ENCODE measurements around the gene FCGBP. TPM values are rescaled to one million over a fixed set of nuclear protein-coding genes. Genes with fewer than 3 reads are reported as not detected.
"Not testable (repeated sequence)": the region's sequence is repeated elsewhere in the genome, so short reads cannot be mapped to it uniquely, and the experiment has no call there.

Gene FCGBP
- total RNA-seq, 1 donor from 2014 or later: 8.0 TPM

DNA sequence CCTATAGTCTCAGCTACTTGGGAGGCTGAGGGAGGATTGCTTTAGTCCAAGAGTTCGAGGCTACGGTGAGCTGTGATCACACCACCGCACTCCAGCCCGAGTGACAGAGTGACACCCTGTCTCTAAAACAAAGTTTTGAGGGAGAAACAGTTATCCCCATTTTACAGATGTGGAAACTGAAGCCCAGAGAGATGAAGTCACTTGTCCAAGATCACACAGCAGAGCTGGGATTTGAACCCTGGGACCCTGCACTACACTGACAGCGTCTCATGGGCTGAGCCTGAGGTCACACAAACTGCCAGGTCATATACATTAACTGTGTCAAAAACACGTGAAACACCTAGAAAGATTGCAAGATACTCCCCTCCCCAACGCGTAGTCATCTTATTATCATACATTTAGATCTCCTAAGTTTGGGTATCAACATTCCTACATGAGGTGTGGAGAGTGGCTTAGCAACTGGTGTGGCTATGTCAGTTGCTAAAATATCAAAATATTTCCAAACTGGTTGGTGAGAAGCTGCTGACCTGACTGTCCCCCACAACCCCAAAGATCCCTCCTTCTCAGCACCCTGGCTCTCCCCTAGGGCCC, 8.2 kb downstream of the FCGBP start:
- no peak for DNase-seq
- no peak for ATAC-seq (ENCODE audit: poor library complexity)
- intact Hi-C loops (cut with DNase I): no loop called here

DNA sequence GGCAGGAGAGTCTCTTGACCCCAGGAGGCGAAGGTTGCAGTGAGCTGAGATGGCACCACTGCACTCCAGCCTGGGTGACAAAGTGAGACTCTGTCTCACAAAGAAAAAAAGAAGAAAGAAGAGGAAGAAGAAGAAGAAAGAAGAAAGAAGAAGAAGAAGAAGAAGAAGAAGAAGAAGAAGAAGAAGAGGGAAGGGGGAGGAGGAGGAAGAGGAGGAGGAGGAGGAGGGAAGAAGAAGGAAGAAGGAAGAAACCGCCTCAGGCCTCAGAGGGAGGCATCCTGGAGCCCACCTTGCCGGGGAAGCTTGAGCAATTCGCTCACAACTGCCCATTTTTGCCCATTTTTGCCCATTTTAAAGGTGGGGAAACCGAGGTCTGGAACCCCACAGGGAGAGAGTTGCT, 9.5 kb downstream of the FCGBP start:
- intact Hi-C loops (cut with DNase I): no loop called here
- DNase-seq (no peak), ATAC-seq (ENCODE audit: poor library complexity) (no peak)

DNA sequence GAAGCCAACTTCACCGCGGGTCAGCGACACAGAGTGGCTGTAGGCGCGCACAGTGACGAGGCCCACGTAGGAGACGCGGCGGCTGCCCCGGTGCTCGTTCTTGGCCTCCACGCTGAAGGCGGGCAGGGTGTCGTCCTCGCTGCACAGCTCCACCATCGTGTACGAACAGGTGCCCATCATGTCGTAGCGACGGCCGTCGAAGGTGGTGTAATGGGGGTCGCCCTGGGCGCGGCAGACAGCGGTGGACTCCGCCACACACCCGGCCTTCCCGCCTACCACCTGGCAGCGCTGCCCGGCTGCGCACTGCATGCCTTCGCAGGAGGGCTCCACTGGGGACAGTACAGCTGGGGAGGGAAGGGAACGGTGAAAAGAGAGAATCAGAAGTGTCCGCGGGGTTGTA, 10.0 kb downstream of the FCGBP start:
- ATAC-seq (ENCODE audit: poor library complexity): no peak
- DNase-seq: no peak
- intact Hi-C loops (cut with DNase I): no loop called here

DNA sequence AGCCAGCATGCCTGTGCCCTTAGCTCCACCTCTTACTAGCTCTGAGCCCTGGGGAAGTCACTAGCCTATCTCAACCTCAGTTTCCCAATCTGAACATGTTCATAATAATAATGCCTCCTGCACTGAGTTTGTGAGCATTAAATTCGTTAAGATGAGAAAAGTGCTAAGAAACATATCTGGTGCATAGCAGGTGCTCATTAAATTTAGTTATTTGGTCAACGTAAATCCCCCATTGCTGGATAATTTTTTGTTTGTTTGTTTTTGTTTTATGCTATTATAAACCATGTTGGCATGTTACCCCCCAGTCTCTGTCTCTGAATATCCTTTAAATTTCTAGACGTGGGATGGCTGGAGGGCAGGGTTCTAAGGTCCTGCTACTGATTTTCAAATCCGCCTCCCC, 10.6 kb downstream of the FCGBP start:
- intact Hi-C loops (cut with DNase I): no loop called here
- DNase-seq (no peak), ATAC-seq (ENCODE audit: poor library complexity) (no peak)

DNA sequence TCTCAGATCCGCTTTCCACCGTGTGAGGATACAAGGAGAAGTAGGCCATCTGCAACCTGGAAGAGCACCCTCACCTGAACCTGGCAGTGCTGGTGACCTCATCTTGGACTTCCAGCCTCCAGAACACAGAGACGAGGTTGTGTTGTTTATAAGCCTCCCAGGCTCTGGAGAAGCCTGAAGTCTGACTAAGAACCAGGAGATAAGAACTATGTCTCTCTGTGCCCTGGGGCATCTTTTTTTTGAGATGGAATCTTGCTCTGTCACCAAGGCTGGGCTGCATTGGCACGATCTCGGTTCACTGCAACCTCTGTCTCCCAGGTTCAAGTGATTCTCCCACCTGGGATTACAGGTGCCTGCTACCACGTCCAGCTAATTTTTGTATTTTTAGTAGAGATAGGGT, 14.5 kb downstream of the FCGBP start:
- intact Hi-C loops (cut with DNase I): no loop called here
- ATAC-seq (ENCODE audit: poor library complexity): no peak
- DNase-seq: no peak

DNA sequence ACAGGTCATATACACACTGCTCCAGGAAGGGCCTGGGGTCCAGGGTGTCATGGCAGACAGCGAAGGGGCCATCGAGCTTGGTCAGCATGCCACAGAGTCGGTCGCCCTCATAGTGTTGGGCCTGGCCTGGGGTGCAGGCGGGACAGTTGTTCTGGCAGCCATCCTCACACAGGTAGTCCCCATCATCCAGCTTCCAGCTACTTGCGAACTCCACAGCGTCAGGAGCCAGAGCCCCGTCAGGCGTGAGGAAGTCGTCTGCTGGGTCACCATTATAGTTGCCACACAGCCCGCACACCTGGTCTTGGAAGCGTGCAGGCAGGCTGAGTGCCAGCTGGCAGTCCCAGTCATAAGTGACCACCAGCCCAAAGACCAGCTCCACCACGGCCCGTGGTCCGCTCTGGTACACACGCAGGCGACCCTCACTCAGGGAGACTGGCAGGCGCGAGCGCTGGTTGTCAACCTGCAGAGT, 16.2 kb downstream of the FCGBP start:
- ATAC-seq (ENCODE audit: poor library complexity) (no peak), DNase-seq (no peak)
- intact Hi-C loops (cut with DNase I): no loop called here

DNA sequence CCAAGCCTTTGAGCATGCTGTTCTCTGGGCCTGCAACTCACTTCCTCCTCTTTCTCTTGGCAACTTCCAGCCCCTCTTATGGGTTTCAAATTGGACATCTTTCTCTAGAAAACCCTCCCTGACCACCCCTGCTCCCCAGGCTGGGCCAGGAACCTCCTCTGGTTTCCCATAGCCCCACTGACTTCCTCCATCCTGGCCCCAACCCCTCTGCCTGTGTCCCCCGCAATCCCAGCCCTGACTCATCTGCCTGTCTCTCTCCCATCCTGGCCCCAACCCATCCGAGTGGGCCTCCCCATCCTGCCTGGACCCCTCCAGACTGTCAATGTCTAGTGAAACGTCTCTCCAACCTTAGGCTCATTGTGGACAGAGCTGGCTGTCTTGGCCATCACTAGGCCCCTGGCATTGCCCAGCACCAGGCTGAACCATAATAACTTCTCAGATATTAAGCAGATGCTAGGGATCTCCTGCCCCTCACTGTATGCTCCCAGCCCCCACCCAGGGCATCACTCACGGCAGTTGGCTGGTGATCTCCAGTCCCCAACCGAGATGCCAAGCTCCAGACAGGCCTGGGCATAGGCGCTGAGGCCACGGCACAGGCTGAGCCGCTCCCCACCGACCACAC, 16.8 kb downstream of the FCGBP start:
- intact Hi-C loops (cut with DNase I): no loop called here
- ATAC-seq (ENCODE audit: poor library complexity): no peak
- no peak for DNase-seq

DNA sequence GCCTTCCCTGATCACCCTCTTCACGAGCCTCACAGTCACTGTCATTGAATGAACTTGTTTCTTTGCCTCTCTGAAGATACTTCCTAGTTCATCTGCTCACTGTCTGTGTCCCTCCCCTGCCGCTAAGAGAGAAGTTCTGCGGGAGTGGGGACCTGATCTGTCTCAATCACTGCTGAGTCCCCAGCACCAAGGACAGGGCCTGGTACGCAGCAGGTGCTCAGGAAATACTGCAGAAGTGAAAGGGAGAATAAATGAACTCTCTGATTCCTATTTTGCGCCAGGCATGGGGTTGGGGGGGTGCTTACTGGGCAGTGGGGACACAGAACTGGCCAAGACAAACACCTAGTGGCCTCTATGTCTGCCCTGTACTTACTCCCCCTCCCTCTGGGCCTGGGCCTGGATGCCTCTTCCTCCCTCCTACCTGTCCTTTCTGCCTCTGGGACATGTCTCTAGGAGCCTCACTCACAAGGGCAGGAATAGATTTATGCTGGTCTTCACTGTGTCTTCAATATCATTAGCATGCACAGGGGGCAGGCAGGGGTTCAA, 17.5 kb downstream of the FCGBP start:
- intact Hi-C loops (cut with DNase I): no loop called here
- no peak for ATAC-seq (ENCODE audit: poor library complexity)
- no peak for DNase-seq

DNA sequence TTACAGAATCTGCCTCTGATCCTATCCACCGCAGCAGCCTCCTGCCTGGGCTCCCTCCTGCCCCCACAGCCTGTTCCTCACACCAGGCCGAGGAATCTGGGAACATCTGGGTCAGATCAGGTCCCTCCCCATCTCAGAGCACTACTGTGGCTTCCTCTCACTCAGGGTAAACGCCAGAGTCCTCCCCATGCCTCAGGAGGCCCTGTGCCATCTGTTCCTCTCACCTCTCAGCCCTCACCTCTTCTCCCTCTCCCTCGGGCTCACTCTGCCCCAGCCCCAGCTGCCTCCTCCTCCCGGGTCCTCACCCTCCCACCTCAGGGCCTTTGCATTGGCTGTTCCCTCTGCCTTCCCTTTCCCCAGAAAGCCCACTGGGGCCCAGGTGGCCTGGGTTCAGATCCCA, 18.2 kb downstream of the FCGBP start:
- DNase-seq: no peak
- ATAC-seq (ENCODE audit: poor library complexity): no peak
- intact Hi-C loops (cut with DNase I): no loop called here

DNA sequence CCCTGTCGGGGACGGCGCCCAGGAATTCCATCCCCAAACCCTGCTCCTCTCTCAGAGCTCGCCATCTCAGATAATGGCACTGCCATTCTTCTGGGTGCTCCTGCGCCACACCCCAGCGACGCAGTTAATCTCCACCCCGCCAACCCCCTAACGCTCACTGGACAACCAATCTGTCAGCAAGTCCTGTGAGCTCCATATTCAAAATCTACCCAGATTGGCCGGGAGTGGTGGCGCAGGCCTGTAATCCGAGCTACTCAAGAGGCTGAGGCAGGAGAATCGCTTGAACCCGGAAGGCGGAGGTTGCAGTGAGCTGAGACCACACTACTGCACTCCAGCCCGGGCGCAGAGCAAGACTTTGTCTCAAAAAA, 18.6 kb downstream of the FCGBP start:
- ATAC-seq (ENCODE audit: poor library complexity) (no peak), DNase-seq (no peak)
- intact Hi-C loops (cut with DNase I): no loop called here

DNA sequence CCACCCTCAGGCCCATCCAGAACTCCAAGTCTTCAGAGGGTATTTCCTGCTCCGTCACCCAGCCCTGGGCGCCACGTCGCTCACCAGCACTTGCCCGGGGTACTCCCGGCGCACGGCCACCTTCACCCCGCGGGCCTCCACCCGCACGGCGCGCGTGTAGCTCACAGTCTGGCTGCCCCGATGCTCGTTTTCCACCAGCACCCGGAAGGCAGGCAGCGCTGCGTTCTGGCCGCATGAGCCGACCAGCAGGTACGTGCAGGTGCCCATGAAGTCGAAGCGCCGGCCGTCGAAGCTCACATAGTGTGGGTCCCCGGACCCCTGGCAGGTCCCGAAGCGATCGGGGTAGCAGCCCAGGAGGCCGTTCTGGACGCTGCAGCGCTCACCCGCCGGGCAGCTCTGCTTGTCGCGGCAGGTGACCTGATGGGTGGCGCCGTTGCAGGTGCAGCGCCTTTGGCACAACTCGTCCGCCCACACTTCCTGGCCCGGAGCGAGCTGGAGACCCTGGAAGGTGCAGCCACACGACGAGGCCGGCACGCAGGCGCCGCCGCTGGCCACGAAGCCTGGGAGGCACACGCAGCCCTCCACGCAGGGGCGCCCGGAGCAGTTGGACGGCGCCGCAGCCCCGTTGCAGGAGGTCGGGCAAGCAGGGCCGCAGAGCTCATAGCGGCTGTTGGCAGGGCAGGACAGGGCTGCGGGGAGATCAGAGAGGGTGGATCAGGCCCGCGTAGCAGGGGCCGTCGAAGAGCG, 19.2 kb downstream of the FCGBP start:
- DNase-seq: no peak
- ATAC-seq (ENCODE audit: poor library complexity): no peak
- intact Hi-C loops (cut with DNase I): no loop called here

DNA sequence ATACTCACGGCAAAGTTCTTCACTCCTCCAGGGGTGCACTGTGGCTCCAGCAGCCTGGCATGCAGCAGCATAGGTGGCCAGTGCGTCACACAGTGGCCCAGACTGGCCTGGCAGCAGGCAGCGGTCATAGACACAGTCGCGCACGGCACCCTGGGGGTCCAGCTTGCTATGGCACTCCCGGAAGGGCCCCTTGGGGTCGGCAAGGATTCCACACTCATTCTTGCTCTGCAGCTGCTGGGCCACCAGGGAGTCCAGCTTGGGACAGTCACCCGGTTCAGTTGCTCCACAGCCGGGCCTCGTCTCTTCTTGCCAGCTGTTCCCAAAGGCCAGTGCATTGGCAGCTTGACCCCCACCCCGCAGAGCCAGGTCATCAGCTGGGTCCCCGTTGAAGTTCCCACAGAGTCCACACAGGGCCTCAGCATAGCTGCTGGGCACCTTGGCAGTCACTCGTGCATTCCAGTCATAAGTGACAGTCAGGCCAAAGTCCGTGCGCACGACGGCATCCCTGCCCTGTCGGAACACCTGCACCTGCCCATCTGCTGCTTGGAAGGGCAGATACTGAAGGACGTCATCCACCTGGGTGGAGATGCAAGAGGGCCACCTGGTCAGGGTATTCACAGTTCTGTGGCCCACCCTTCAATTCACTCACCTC, 20.6 kb downstream of the FCGBP start:
- intact Hi-C loops (cut with DNase I): no loop called here
- DNase-seq (no peak), ATAC-seq (ENCODE audit: poor library complexity) (no peak)

DNA sequence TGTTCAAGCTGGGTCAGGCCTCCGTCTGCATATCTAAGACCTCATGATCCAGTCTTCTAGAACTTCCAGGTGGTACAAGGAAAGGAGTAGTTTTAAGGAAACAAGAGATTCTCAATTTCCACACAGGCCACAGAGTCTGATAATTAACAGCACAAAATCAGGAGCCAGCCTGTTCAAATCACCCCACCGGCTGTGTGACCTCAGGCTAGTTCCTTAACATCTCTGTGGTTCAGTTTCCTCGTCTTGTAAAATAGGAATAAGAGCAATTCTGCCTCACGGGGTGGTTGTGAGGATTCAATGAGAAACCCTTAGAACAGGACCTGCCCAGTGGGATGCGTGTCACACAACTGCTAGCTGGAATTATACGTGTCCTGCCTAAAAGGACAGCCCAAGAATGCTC, 25.6 kb downstream of the FCGBP start:
- no peak for DNase-seq
- intact Hi-C loops (cut with DNase I): no loop called here
- ATAC-seq (ENCODE audit: poor library complexity): no peak

DNA sequence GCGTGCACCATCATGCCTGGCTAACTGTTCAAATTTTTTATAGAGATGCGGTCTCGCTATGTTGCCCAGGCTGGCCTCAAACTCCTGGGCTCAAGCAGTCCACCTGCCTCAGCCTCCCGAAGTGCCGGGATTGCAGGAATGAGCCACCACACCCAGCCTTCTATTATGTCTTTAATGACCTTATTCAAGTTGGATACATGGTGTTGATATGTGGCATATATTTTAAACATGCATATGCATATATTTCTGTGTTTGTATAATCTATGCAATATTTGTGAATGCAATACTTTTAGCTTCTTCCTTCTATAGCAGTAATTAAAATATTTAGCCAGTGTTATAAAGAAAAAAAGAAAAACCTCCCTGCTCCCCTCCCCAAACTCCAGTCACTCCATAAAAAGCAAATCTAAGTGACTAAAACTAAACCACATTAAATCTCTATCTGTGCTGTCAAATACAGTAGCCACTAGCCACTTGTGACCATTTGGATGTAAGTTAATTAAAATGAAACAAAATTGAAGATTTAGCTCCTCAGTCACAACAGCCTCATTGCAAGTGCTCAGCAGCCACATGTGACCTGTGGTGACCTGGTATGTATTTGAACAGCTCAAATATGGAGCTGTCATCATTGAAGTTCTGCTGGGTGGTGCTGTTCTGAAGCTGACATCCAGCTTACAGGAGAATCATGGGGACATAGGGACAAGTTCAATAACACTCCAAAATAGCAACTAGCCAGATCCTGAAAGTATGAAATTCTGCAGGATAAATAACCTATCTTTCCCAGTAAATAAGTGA, 27.4 kb downstream of the FCGBP start:
- intact Hi-C loops (cut with DNase I): no loop called here
- ATAC-seq (ENCODE audit: poor library complexity) (no peak), DNase-seq (no peak)

DNA sequence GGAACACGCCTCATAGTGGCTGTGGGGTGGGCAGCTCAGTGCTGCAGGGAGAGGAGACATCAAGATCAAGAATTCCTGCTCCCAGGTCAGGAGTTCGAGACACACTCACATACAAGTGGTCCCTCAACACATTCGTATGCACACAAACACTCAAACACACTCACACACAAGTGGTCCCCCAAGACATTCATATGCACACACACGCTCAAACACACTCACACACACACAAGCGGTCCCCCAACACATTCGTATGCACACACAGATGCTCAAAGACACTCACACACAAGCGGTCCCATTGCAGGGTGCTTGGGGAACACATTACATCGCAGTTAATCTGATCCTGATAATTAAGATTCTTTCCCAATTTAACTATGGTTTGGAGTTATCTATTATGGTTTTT, 28.2 kb downstream of the FCGBP start:
- DNase-seq (no peak), ATAC-seq (ENCODE audit: poor library complexity) (no peak)
- intact Hi-C loops (cut with DNase I): no loop called here

DNA sequence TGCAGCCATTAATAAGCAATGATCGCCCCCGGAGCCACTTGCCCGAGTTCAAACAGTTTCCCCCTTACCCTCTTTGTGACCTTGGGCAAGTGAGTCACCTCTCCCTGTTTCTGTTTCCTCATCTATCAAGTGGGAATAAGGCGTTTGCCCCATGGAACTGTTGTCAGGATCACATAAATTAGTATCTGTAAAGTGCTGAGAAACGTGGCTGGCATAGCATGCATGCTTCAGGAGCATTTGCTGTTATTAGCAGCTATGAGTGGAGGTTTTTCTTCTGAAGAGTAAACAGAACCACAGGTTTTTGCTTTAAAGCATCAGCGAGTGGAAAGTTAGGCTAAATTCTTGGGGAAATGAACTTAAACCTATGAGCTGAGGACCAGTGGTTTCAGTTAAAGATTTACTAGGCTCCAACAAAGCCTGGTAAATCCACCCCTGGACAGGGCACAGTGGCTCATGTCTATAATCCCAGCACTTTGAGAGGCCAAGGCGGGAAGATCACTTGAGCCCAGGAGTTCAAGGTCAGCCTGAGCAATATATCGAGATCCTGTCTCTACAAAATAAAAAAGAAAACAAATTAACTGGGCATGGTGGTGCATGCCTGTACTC, 30.8 kb downstream of the FCGBP start:
- ATAC-seq (ENCODE audit: poor library complexity); DNase-seq; intact Hi-C loops (cut with DNase I): not testable (repeated sequence)

DNA sequence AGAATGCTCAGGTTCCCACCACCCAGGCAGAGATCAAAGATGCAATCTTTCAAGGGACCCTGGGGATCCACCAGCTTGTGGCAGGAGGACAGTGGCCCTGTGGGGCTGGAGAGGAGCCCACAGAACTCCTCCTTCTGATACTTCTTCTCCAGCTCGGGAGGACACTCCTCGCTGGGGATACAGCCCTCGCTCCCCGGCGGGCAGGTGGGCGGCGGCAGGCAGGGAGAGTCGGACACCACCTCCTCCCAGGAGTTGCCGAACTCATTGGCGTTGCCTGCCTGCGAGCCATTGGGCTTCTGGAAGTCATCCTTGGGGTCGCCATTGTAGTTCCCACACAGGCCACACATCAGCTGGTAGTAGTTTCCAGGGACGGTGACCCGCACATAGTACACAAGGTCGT, 32.1 kb downstream of the FCGBP start:
- ATAC-seq (ENCODE audit: poor library complexity); intact Hi-C loops (cut with DNase I); DNase-seq: not testable (repeated sequence)

DNA sequence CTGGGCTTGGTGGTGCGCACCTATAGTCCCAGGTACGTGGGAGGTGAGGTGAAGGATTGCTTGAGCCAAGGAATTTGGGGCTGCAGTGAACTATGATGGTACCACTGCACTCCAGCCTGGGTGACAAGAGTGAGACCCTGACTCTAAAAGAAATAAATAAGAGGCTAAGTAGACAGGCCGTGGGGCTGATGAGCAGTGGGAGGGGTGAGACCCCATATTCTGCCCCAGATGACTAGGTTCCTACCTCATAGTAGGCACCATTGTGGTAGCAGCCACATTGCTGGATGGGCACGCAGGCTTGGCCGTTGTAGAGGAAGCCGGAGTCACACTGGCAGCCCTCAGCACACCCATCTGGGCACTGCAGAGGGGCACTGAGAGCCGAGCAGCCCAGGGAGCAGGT, 32.8 kb downstream of the FCGBP start:
- ATAC-seq (ENCODE audit: poor library complexity): not testable (repeated sequence)

More for the DNA sequence above, 32.8 kb downstream of the FCGBP start:
- intact Hi-C loops (cut with DNase I); DNase-seq: not testable (repeated sequence)

All from Right ventricle myocardium superior (tissue), 1 donor.